Endodermal cell (in vitro differentiated cells): ENCODE measurements around the gene DIS3L. TPM values are rescaled to one million over a fixed set of nuclear protein-coding genes. Genes with fewer than 3 reads are reported as not detected.
A peak's percentile ranks its signal among the peaks of the same experiment; 100 is the strongest.
"Not testable (repeated sequence)": the region's sequence is repeated elsewhere in the genome, so short reads cannot be mapped to it uniquely, and the experiment has no call there.

Source experiments
- DNase-seq: peaks from one replicate; pipeline ENCODE4 v3.0.0-alpha.2; 2017
- H3K27ac ChIP-seq: 2 replicates; pipeline ENCODE4 v1.5.1; 2013; ENCODE audit warnings: mild to moderate bottlenecking, low read depth, low read length, moderate library complexity
- H3K27me3 ChIP-seq: 2 replicates; pipeline ENCODE4 v1.6.1; 2013; ENCODE audit warnings: mild to moderate bottlenecking, low read length, moderate library complexity; ENCODE audit not compliant: insufficient read depth, control insufficient read depth, poor library complexity, severe bottlenecking
- H3K36me3 ChIP-seq: 2 replicates; pipeline ENCODE4 v1.7.0; 2013; ENCODE audit warnings: mild to moderate bottlenecking, low read length, moderate library complexity; ENCODE audit not compliant: control insufficient read depth, insufficient read depth
- H3K4me1 ChIP-seq: one replicate; pipeline ENCODE4 v1.7.0; 2013; ENCODE audit warnings: low read length; ENCODE audit not compliant: control insufficient read depth, insufficient read depth
- H3K4me3 ChIP-seq: 2 replicates; pipeline ENCODE4 v1.5.1; 2013; ENCODE audit warnings: mild to moderate bottlenecking, low read length, moderate library complexity
- H3K9ac ChIP-seq: 2 replicates; pipeline ENCODE4 v1.6.1; 2013; ENCODE audit warnings: mild to moderate bottlenecking, low read length, moderate library complexity; ENCODE audit not compliant: poor library complexity, severe bottlenecking; ENCODE audit errors: extremely low read depth
- H3K9me3 ChIP-seq: 2 replicates; pipeline ENCODE4 v1.6.1; 2013; ENCODE audit warnings: mild to moderate bottlenecking, low read length, moderate library complexity; ENCODE audit not compliant: control insufficient read depth
- H3K27ac Mint-ChIP-seq: 2 replicates; pipeline ENCODE4 v1.8.0; 2020; ENCODE audit warnings: mixed read lengths
- H3K27me3 Mint-ChIP-seq: 2 replicates; pipeline ENCODE4 v1.8.0; 2021; ENCODE audit warnings: mild to moderate bottlenecking, mixed read lengths; ENCODE audit not compliant: insufficient read depth
- H3K36me3 Mint-ChIP-seq: 2 replicates; pipeline ENCODE4 v1.8.0; 2020; ENCODE audit warnings: low read depth, mixed read lengths
- H3K4me1 Mint-ChIP-seq: 2 replicates; pipeline ENCODE4 v1.8.0; 2020; ENCODE audit warnings: mixed read lengths
- H3K4me3 Mint-ChIP-seq: 2 replicates; pipeline ENCODE4 v1.8.0; 2020; ENCODE audit warnings: mild to moderate bottlenecking, moderate library complexity, mixed read lengths
- H3K9me3 Mint-ChIP-seq: 2 replicates; pipeline ENCODE4 v1.8.0; 2020; ENCODE audit warnings: mild to moderate bottlenecking, mixed read lengths
- CTCF ChIP-seq: fragments of 200-600 bp; sonication (generic); conservative IDR thresholded peaks from 2 replicates; pipeline ENCODE4 v1.5.0; 2021; ENCODE audit warnings: antibody characterized with exemption, mild to moderate bottlenecking
- WGBS, 2 experiments: methylation state at CpG; one replicate each; pipeline versions ENCODE4 v1.1.5 to v1.1.7; 2013; ENCODE audit warnings: missing lambda C conversion rate in 2 of 2, mixed read lengths in 1 of 2; ENCODE audit not compliant: insufficient coverage in 1 of 2, insufficient read length in 1 of 2; 5-methylcytosine and 5-hydroxymethylcytosine counted together
- total RNA-seq, 2 donors: library from RNA; stranded (reverse); fragmentation: NEBNext Ultra II Directional in 1 of 2; extraction: Animal tissue kit (Norgen Biotek cat#: 25700) in 1 of 2; gene quantifications; 2 replicates in 1 of 2; 3 replicates in 1 of 2; pipeline ENCODE4 v1.2.1, GENCODE V29; 2021

DIS3L gene
- total RNA-seq, 2 donors from 2014 or later: 26.3 to 38.4 TPM

- no peaks in the 10 kb centered on the region for H3K9me3 Mint-ChIP-seq
- H3K36me3 ChIP-seq: no peaks in the 10 kb centered on the region
- H3K36me3 Mint-ChIP-seq: no peaks in the 10 kb centered on the region
- 51 to 64% methylated on average over 13 to 19 of the region's 19 CpGs for WGBS, 2 experiments
- no peak for TF ChIP-seq CTCF
- no peak overlapping the region for H3K4me3 ChIP-seq
- H3K27me3 Mint-ChIP-seq: peaks cover 79% of the 10 kb centered on the region
- no peak overlapping the region for H3K27ac Mint-ChIP-seq
- H3K4me3 Mint-ChIP-seq: peak overlapping the region; percentile 66
- H3K27me3 ChIP-seq: peaks cover 81% of the 10 kb centered on the region
- no peak overlapping the region for H3K27ac ChIP-seq
- H3K4me1 ChIP-seq: no peaks in the 10 kb centered on the region
- H3K4me1 Mint-ChIP-seq: no peaks in the 10 kb centered on the region
- no peaks in the 10 kb centered on the region for H3K9me3 ChIP-seq
- no peak for DNase-seq
- H3K9ac ChIP-seq: no peak overlapping the region
These were observed 38.3 kb upstream of the DIS3L start for GRCh38 chr15:66254951-66255676.

GRCh38 chr15:66256692-66257091 is 36.7 kb upstream of the DIS3L start:
- 68 to 100% methylated on average over 1 to 3 of the region's 3 CpGs for WGBS, 2 experiments
- Histone ChIP-seq H3K9me3 (no peaks in the 10 kb centered on the region), H3K27me3 (peaks cover 65% of the 10 kb centered on the region), H3K4me1 (no peaks in the 10 kb centered on the region), H3K9ac (no peak overlapping the region), H3K27ac (no peak overlapping the region), H3K36me3 (no peaks in the 10 kb centered on the region), H3K4me3 (no peak overlapping the region)
- Mint-ChIP-seq H3K36me3 (no peaks in the 10 kb centered on the region), H3K27ac (no peak overlapping the region), H3K4me1 (no peaks in the 10 kb centered on the region), H3K4me3 (no peak overlapping the region), H3K27me3 (peaks cover 68% of the 10 kb centered on the region), H3K9me3 (no peaks in the 10 kb centered on the region)
- no peak for DNase-seq
- TF ChIP-seq CTCF: no peak

- 88 to 92% methylated on average over 3 of the region's 3 CpGs for WGBS, 2 experiments
- Histone ChIP-seq H3K27me3 (peaks cover 25% of the 10 kb centered on the region), H3K9ac (no peak overlapping the region), H3K9me3 (peaks cover 5% of the 10 kb centered on the region), H3K27ac (no peak overlapping the region), H3K4me3 (no peak overlapping the region), H3K4me1 (no peaks in the 10 kb centered on the region), H3K36me3 (no peaks in the 10 kb centered on the region)
- Mint-ChIP-seq H3K27me3 (peaks cover 45% of the 10 kb centered on the region), H3K9me3 (peaks cover 13% of the 10 kb centered on the region), H3K4me1 (no peaks in the 10 kb centered on the region), H3K4me3 (no peak overlapping the region), H3K36me3 (no peaks in the 10 kb centered on the region), H3K27ac (no peak overlapping the region)
- TF ChIP-seq CTCF: no peak
- no peak for DNase-seq
These were observed 32.3 kb upstream of the DIS3L start for GRCh38 chr15:66261056-66261455.

GRCh38 chr15:66262837-66263236 is 30.5 kb upstream of the DIS3L start:
- Mint-ChIP-seq H3K27me3 (peaks cover 27% of the 10 kb centered on the region), H3K9me3 (peaks cover 13% of the 10 kb centered on the region)
- H3K4me3 Mint-ChIP-seq, H3K27ac Mint-ChIP-seq, H3K4me1 Mint-ChIP-seq, H3K27me3 ChIP-seq, H3K36me3 ChIP-seq, H3K4me1 ChIP-seq, H3K9ac ChIP-seq, H3K4me3 ChIP-seq, H3K36me3 Mint-ChIP-seq, H3K9me3 ChIP-seq, DNase-seq, H3K27ac ChIP-seq: not testable (repeated sequence)
- WGBS, 2 experiments: 90 to 95% methylated on average over 1 of the region's 1 CpG
